GM10248 (cell line): ENCODE data around the gene CEACAM1.
"Not testable (repeated sequence)": the region's sequence is repeated elsewhere in the genome, so short reads cannot be mapped to it uniquely, and the experiment has no call there.

Source experiments
- CTCF ChIA-PET: fragments of 300-600 bp; sonication (Branson Sonifier 250); formaldehyde crosslinking; extraction: SDS; loops from one replicate; lab custom pipeline; 2021; ENCODE audit warnings: antibody characterized with exemption; lab: Yijun Ruan, JAX
- POLR2A ChIA-PET: fragments of 350-650 bp; sonication (Branson Sonifier 250); formaldehyde crosslinking; extraction: SDS; loops from one replicate; lab custom pipeline; 2020; ENCODE audit warnings: antibody characterized with exemption; lab: Yijun Ruan, JAX
- DNase-seq: peaks from one replicate; pipeline ENCODE4 v3.0.0; 2012; ENCODE audit errors: extremely low spot score
- TF ChIP-seq, protein P1 (sequence below): IDR thresholded peaks from 2 replicates; pipeline ENCODE4 v1.5.1; 2012; ENCODE audit warnings: mild to moderate bottlenecking, low read depth; ENCODE audit errors: extremely low read depth, missing control alignments, control extremely low read depth

The CEACAM1 gene

DNA sequence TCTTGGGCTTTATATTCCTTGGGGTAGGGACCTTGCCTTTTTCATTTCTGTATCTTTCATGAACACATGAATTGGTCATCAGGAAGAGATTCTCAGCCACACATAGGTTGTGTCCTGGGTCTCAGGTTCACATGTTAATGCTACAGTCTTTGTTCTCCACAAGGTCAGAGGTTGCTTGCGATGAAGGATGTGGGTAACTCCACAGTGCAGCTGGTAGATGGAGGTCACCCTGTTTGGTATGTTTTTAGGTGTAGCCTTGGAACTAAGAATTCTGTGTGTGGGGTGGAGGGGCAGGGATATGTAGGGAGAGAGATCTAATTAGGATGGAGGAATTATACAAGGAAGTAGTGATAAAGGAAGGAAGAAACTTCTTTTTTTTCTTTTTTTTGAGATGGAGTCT, 23.2 kb downstream of the CEACAM1 start:
- TF ChIP-seq, protein P1, sequence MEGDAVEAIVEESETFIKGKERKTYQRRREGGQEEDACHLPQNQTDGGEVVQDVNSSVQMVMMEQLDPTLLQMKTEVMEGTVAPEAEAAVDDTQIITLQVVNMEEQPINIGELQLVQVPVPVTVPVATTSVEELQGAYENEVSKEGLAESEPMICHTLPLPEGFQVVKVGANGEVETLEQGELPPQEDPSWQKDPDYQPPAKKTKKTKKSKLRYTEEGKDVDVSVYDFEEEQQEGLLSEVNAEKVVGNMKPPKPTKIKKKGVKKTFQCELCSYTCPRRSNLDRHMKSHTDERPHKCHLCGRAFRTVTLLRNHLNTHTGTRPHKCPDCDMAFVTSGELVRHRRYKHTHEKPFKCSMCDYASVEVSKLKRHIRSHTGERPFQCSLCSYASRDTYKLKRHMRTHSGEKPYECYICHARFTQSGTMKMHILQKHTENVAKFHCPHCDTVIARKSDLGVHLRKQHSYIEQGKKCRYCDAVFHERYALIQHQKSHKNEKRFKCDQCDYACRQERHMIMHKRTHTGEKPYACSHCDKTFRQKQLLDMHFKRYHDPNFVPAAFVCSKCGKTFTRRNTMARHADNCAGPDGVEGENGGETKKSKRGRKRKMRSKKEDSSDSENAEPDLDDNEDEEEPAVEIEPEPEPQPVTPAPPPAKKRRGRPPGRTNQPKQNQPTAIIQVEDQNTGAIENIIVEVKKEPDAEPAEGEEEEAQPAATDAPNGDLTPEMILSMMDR = no peak
- DNase-seq = no peak
- CTCF ChIA-PET = interaction anchor here (1.2 to 2.2 kb wide), 3 partner anchors 12 to 65 kb away, joined by 3 to 12 read pairs (median 7); partner anchors contain the start of gene CEACAM1
- POLR2A ChIA-PET = no interaction called here

DNA sequence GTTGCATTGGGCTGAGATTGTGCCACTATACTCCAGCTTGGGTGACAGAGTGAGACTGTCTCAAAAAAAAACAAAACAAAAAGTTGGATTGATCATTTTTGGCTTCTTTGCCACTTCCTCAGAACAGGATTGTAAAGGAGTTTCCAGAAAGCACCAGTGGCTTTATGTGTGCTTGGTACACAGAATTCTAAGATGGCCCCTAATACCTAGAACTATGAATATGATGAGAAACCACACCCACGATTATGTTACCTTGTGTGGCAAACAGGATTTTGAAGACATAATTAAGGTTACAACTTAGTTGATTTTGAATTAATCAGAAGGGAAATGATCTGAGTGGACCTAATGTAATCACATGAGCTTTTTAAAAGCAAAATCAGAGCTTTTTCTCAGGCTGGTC, 26.5 kb downstream of the CEACAM1 start:
- TF ChIP-seq, protein P1 = no peak
- DNase-seq = no peak
- ChIA-PET POLR2A (no interaction called here), CTCF (interaction anchor here (1.2 kb wide), 2 partner anchors 36 to 63 kb away, joined by 3 read pairs; no protein-coding TSS in a partner anchor)

DNA sequence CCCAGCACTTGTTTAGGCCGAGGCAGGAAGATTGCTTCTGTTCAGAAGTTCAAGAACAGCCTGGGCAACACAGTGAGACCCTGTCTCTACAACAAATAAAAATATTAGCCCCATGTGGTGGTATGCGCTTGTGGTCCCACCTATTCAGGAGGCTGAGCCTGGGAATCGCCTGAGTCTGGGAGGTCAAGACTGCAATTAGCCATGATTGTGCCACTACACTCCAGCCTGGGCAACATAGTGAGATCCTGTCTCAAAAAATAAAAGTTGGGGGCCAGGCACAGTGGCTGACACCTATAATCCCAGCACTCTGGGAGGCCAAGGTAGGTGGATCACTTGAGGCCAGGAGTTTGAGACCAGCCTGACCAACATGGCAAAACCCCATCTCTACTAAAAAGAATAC, 27.0 kb downstream of the CEACAM1 start:
- CTCF ChIA-PET = interaction anchor here (1.2 kb wide), 1 partner anchor 62 kb away, joined by 3 read pairs; no protein-coding TSS in a partner anchor
- POLR2A ChIA-PET, DNase-seq: not testable (repeated sequence)

DNA sequence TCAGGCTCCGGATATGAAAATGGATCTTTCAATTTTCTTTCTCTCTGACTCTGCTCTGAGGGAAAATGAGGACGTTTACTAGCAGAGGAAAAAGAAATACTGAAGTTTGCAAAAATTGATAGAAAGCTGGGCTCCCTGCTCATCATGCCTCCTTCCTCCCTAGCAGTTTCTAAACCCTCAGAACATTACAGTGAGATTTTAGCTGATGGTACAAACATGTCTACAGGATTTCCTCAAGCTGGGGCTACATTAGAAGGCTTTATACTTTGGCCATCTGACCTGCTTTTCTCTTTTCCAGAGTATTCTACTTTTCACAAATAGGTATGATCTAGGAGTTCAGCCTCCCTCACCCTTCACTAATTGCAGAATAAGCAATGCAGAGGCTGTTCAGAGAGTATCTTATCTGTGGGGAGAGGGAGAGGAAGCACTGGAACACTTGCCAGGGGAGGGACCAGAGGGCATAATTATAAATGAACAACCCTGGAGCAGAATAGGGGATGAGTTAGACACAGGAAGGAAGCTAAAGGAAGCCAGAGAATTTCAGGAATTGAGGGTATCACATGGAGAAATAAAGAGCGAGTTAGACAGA, 30.0 kb downstream of the CEACAM1 start:
- ChIA-PET POLR2A (no interaction called here), CTCF (interaction anchor here (1.0 to 1.9 kb wide), 6 partner anchors 15 to 78 kb away, joined by 3 to 13 read pairs (median 4); partner anchors contain the start of gene CEACAM1)
- TF ChIP-seq, protein P1 = no peak
- no peak for DNase-seq

DNA sequence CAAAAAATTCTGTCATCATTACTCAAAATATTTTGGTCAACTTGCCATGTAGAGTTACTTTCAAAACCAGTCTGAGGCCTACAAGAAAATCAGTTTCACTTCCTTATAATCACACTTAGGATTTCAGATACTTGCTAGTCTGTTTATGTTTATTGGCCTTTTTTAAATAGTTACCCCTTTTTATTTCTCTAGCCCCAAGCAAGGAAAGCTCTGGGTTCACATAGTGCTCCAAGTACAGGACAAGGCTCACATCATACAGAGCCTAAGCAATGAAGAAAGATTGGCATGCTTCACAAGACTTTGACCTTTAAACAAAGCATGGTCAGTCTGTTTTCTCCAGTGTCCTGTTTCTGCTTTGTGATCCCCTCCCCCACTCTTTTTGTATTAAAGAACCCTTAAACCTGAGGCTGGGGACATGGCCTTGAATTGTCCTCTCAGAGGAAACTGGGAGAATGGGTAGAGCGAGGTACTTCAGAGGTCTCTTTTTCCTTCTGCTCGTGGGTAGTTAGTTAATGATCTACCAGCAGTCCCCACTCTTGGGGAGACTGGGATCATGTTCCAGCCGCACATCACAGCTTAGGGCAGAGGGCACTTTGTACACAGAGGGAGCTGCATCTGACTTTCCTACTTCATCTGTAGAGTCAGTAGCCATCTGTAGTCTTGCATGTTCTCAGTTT, 30.7 kb downstream of the CEACAM1 start:
- POLR2A ChIA-PET = no interaction called here
- TF ChIP-seq, protein P1 = no peak

DNA sequence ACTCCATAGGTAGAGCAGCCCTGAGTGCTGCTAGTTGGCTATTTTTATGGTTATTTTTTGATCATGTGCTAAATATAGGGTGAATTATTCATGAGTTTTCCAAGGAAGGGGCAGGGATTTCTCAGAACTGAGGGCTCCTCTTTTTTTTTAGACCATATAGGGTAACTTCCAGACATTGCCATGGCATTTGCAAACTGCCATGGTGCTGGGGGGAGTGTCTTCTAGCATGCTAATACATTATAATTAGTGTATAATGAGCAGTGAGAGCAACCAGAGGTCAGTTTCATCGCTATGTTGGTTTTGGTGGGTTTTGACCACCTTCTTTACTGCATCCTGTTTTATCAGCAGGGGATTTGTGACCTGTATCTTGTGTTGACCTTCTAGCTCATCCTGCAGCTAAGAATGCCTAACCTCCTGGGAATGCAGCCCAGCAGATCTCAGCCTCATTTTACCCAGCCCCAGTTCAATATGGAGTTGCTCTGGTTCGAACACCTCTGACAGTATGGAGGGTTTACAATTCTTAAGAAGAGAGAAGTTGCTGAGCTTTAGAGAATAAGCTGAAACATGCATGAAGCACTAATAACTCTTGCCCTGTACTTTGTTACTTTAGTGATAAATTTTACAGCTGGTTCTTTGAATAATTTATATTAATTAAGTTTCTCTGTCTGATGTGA, 31.7 kb downstream of the CEACAM1 start:
- POLR2A ChIA-PET = no interaction called here
- CTCF ChIA-PET = interaction anchor here (0.7 to 1.0 kb wide), 2 partner anchors 10 to 47 kb away, joined by 3 read pairs; no protein-coding TSS in a partner anchor
- TF ChIP-seq, protein P1 = no peak
- no peak for DNase-seq

More for the DNA sequence above, 30.7 kb downstream of the CEACAM1 start:
- CTCF ChIA-PET = interaction anchor here (0.7 to 1.5 kb wide), 5 partner anchors 9 to 77 kb away, joined by 3 to 5 read pairs (median 3); no protein-coding TSS in a partner anchor
- peak; percentile 47 for DNase-seq

DNA sequence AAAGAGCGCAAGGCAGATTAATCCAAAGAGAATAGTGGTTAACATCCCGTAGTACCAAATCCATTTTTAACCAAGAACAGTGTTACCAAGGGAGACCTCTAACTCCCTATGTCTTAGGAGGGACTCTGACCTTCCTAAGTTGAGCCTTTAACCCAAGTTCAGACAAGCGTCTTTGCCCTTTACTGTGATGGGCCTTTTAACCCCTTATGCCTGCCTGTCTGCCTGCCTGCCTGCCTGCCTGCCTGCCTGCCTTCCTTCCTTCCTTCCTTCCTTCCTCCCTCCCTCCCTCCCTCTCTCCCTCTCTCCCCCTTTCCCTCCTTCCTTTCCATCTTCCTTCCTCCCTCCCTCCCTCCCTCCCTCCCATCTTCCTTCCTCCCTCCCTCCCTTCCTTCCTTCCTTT, 32.6 kb downstream of the CEACAM1 start:
- ChIA-PET POLR2A (no interaction called here), CTCF (interaction anchor here (0.7 to 4.0 kb wide), 5 partner anchors 10 to 55 kb away, joined by 3 to 17 read pairs (median 12); partner anchors contain the start of gene CEACAM1)
- TF ChIP-seq, protein P1 = no peak
- no peak for DNase-seq
